Measurements from ENCODE around the gene FOXD3. TPM values are rescaled to one million over a fixed set of nuclear protein-coding genes. Genes with fewer than 3 reads are reported as not detected.

Gene FOXD3
- total RNA-seq, 2 donors from 2014 or later = 0.35 to 1.0 TPM

DNA sequence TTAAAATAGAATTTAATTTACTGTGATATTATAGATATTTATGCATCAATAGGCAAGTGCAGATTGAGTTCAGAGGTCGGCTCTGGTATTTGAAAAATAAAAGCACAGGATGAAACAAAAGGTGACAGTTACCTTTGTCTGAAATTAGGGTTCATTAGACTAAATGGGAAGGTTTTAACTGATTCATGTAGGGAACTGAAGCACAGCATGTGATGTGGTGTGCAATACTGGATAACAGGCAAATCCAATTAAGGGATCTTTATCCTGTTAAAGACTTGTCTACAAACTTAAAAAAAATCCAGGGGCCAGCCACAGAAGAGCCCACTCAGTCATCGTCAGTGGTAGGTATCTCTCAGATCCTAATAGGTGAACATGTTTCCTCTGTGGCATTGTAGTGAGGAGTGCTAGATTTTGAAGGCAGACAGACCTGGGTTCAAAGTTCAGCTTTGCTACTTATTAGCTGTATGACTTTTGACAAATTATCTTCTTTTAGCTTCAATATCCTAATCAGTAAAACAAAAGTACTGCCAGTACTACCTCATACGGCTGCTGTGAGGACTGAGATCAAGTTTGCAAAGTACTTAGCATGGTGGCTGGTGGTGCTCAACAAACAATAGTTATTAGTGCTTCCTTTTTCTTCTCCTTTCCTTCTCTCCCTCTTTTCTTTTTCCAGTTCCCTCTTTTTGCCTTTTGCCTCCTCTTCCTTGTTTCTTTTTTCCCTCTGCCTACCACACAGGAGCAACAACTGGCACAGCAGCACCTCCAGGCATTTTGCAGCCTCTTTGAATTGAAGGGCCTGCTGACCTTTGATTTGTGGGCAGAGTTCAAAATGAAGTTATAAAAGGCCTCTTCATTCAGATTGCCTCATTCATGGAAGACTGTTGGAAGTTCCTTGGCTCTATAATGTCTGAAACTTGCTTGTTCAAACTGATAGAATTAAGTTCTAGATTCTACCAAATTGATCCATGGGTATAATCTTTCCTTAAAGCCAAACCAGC, 44.9 kb upstream of the FOXD3 start:
- no peaks in the 10 kb centered on the region for H3K4me1 ChIP-seq
- no peak overlapping the region for H3K27ac ChIP-seq
- DNase-seq = peak; percentile 56

GRCh38 chr1:63281753-63282152, 40.6 kb upstream of the FOXD3 start:
- no peaks in the 10 kb centered on the region for H3K27me3 ChIP-seq
- TF ChIP-seq, protein P1, sequence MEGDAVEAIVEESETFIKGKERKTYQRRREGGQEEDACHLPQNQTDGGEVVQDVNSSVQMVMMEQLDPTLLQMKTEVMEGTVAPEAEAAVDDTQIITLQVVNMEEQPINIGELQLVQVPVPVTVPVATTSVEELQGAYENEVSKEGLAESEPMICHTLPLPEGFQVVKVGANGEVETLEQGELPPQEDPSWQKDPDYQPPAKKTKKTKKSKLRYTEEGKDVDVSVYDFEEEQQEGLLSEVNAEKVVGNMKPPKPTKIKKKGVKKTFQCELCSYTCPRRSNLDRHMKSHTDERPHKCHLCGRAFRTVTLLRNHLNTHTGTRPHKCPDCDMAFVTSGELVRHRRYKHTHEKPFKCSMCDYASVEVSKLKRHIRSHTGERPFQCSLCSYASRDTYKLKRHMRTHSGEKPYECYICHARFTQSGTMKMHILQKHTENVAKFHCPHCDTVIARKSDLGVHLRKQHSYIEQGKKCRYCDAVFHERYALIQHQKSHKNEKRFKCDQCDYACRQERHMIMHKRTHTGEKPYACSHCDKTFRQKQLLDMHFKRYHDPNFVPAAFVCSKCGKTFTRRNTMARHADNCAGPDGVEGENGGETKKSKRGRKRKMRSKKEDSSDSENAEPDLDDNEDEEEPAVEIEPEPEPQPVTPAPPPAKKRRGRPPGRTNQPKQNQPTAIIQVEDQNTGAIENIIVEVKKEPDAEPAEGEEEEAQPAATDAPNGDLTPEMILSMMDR (IDR thresholded peaks at IDR 0.05) = no peak
- H3K9me3 ChIP-seq = no peaks in the 10 kb centered on the region
- H3K36me3 ChIP-seq = no peaks in the 10 kb centered on the region
- DNase-seq = no peak
- H3K4me1 ChIP-seq = no peaks in the 10 kb centered on the region
- intact Hi-C loops (cut with DNase I) = no loop called here
- H3K9ac ChIP-seq (ENCODE audit: low read depth in 2 of 2, low read length in 2 of 2) = no peak overlapping the region
- H3K27ac ChIP-seq = no peak overlapping the region
- H3K4me3 ChIP-seq = no peak overlapping the region

More for the DNA sequence above, 44.9 kb upstream of the FOXD3 start:
- TF ChIP-seq, protein P1 (IDR thresholded peaks at IDR 0.05) = no peak
- H3K9me3 ChIP-seq = no peaks in the 10 kb centered on the region
- no peaks in the 10 kb centered on the region for H3K27me3 ChIP-seq
- intact Hi-C loops (cut with DNase I) = no loop called here
- no peak overlapping the region for H3K9ac ChIP-seq (ENCODE audit: low read depth in 2 of 2, low read length in 2 of 2)
- H3K36me3 ChIP-seq = no peaks in the 10 kb centered on the region
- H3K4me3 ChIP-seq = no peak overlapping the region

DNA sequence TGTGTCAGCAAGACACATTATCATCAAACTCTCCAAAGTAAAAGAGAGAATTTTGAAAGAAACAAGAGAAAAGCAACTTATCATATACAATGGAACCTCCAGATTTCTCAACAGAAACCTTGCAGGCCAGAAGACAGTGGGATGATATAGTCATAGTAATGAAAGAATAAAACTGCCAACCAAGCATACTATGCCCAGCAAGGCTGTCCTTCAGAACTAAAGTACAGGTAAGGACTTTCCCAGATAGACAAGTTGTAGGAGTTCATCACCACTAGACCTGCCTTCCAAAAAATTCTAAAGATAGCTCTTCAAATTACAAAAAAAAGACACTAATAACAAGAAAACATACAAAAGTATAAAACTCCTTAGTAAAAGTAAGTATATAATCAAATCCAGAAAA, 33.2 kb upstream of the FOXD3 start:
- H3K4me1 ChIP-seq = no peaks in the 10 kb centered on the region
- H3K9ac ChIP-seq (ENCODE audit: low read depth in 2 of 2, low read length in 2 of 2) = no peak overlapping the region
- H3K9me3 ChIP-seq = no peaks in the 10 kb centered on the region
- no peak overlapping the region for H3K27ac ChIP-seq
- DNase-seq = no peak
- no peaks in the 10 kb centered on the region for H3K27me3 ChIP-seq
- intact Hi-C loops (cut with DNase I) = no loop called here
- no peaks in the 10 kb centered on the region for H3K36me3 ChIP-seq
- H3K4me3 ChIP-seq = no peak overlapping the region
- TF ChIP-seq, protein P1 (IDR thresholded peaks at IDR 0.05) = no peak

- DNase-seq = no peak
- Histone ChIP-seq H3K4me1 (no peaks in the 10 kb centered on the region), H3K36me3 (no peaks in the 10 kb centered on the region), H3K9ac (ENCODE audit: low read depth in 2 of 2, low read length in 2 of 2) (no peak overlapping the region), H3K4me3 (no peak overlapping the region), H3K27ac (no peak overlapping the region), H3K27me3 (no peaks in the 10 kb centered on the region), H3K9me3 (no peaks in the 10 kb centered on the region)
- TF ChIP-seq, protein P1 (IDR thresholded peaks at IDR 0.05) = no peak
- intact Hi-C loops (cut with DNase I) = no loop called here
These were observed 27.4 kb upstream of the FOXD3 start for GRCh38 chr1:63294803-63295594.

DNA sequence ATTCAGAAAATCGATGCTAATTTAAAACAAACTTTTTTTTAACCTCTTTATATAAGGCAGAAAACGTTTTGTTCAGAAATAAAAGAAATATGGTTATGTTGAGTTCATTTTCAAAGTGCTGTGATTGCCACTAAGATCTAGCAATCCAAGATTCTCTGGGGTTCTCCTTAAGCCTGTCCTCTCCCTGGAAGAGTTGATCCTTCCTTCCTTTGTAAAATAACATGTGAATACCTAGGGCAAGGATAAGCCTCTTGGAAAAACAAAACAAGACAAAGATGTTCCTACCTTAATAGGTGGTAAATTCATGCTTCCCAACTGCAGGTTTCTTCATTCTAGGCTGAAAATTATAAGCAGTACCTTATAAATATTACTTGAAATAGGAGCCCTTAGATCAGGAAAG, 18.0 kb upstream of the FOXD3 start:
- H3K27ac ChIP-seq = no peak overlapping the region
- intact Hi-C loops (cut with DNase I) = no loop called here
- DNase-seq = no peak
- no peaks in the 10 kb centered on the region for H3K4me1 ChIP-seq
- no peaks in the 10 kb centered on the region for H3K36me3 ChIP-seq
- no peak overlapping the region for H3K4me3 ChIP-seq
- H3K27me3 ChIP-seq = peaks cover 7% of the 10 kb centered on the region
- no peak overlapping the region for H3K9ac ChIP-seq (ENCODE audit: low read depth in 2 of 2, low read length in 2 of 2)
- TF ChIP-seq, protein P1 (IDR thresholded peaks at IDR 0.05) = no peak
- H3K9me3 ChIP-seq = no peaks in the 10 kb centered on the region
